OCI-LY3 (cell line): ENCODE measurements around the gene FGD6.
"Not testable (repeated sequence)": the region's sequence is repeated elsewhere in the genome, so short reads cannot be mapped to it uniquely, and the experiment has no call there.

Experiments used
- H2AFZ ChIP-seq: fragments of 200-600, 300-600 bp; shearing (Covaris generic); 2 replicates; pipeline ENCODE4 v1.6.0; 2014; ENCODE audit warnings: antibody characterized with exemption, low read depth, low read length
- H3K27ac ChIP-seq: fragments of 200-600, 300-600 bp; sonication (generic); 2 replicates; pipeline ENCODE4 v1.5.1; 2014; ENCODE audit warnings: mild to moderate bottlenecking, low read length, moderate library complexity, mixed read lengths
- H3K27me3 ChIP-seq: fragments of 200-600, 300-600 bp; sonication (generic); 2 replicates; pipeline ENCODE4 v1.6.1; 2014; ENCODE audit warnings: low read depth, low read length, mixed read lengths
- H3K36me3 ChIP-seq: fragments of 200-600, 300-600 bp; sonication (generic); replicated peaks from 2 replicates; pipeline ENCODE3; 2014; ENCODE audit warnings: low read depth, low read length, mixed read lengths
- H3K4me1 ChIP-seq: fragments of 300-600, 200-600 bp; sonication (generic); 2 replicates; pipeline ENCODE4 v1.6.1; 2014; ENCODE audit warnings: low read length, mixed read lengths
- H3K4me2 ChIP-seq: fragments of 200-600, 300-600 bp; sonication (generic); 2 replicates; pipeline ENCODE4 v1.6.1; 2014; ENCODE audit warnings: low read length, mixed read lengths
- H3K4me3 ChIP-seq: fragments of 300-600, 200-600 bp; sonication (generic); 2 replicates; pipeline ENCODE4 v1.5.1; 2014; ENCODE audit warnings: antibody characterized with exemption, mild to moderate bottlenecking, low read length, moderate library complexity
- H3K79me2 ChIP-seq: fragments of 300-600, 200-600 bp; shearing (Covaris generic); 2 replicates; pipeline ENCODE4 v1.6.1; 2014; ENCODE audit warnings: mild to moderate bottlenecking, low read length, mixed read lengths
- H3K9ac ChIP-seq: fragments of 300-600, 200-600 bp; shearing (Covaris generic); 2 replicates; pipeline ENCODE4 v1.6.0; 2014; ENCODE audit warnings: mild to moderate bottlenecking, low read length, moderate library complexity
- H3K9me3 ChIP-seq: fragments of 200-600, 300-600 bp; shearing (Covaris generic); 2 replicates; pipeline ENCODE4 v1.6.1; 2014; ENCODE audit warnings: low read length, mixed read lengths; ENCODE audit not compliant: insufficient read depth
- H4K20me1 ChIP-seq: fragments of 200-600, 300-600 bp; sonication (generic); 2 replicates; pipeline ENCODE4 v1.6.1; 2016; ENCODE audit warnings: low read length, mixed read lengths; ENCODE audit not compliant: insufficient read depth
- EZH2phosphoT487 ChIP-seq: fragments of 200-600 bp; shearing (Covaris generic); IDR thresholded peaks from 2 replicates; pipeline ENCODE4 v1.6.1; 2018; ENCODE audit warnings: antibody characterized with exemption, mixed run types, low read depth
- TF ChIP-seq, protein P1 (sequence below): fragments of 200-600, 300-600 bp; sonication (generic); IDR thresholded peaks from 2 replicates; pipeline ENCODE4 v1.5.1; 2014; ENCODE audit warnings: antibody characterized with exemption, low read length, low read depth

The FGD6 gene

DNA sequence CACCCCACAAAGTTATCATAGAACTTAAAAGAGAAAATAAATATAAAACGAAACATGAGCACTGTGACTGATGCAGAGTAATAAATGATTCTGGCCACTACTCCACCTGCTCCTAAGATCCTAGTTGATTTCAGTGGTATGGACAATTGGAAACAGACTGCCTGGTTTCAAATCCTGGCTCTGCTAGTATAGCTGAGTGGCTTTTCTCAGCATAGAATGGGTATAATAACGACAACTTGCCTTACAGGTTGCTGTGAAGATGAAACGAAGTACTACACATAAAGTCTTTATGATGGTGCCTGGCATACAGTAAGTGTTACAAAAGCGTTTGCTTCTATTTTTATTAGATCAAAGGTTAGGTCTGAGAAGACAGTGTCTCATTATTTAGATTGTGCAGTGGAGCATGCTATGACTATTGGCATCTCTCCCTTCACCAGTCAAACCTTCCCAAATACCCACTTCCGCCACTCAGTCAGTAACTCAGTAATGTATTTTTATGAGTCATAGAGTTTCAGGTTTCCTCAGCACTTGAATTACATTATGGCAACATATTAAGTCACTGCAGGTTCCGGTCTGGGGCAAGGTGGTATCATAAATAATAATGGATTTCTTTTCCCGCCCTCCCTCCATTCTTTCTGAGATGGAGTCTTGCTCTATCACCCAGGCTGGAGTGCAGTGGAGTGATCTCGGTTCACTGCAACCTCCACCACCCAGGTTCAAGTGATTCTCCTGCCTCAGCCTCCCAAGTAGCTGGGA, 114.2 kb downstream of the FGD6 start:
- Histone ChIP-seq H4K20me1 (peaks cover 29% of the 10 kb centered on the region), H3K36me3 (no peaks in the 10 kb centered on the region), H3K4me3 (peak overlapping the region; percentile 25), H3K27me3 (peaks cover 66% of the 10 kb centered on the region), H2AFZ (no peak overlapping the region), H3K4me1 (peaks cover 23% of the 10 kb centered on the region), H3K79me2 (no peaks in the 10 kb centered on the region), H3K9me3 (no peaks in the 10 kb centered on the region), H3K4me2 (peak overlapping the region; percentile 58), H3K27ac (no peak overlapping the region), H3K9ac (no peak overlapping the region)
- peak; percentile 93; the same call in 1 of the 2 replicates for TF ChIP-seq EZH2phosphoT487
- TF ChIP-seq, protein P1, sequence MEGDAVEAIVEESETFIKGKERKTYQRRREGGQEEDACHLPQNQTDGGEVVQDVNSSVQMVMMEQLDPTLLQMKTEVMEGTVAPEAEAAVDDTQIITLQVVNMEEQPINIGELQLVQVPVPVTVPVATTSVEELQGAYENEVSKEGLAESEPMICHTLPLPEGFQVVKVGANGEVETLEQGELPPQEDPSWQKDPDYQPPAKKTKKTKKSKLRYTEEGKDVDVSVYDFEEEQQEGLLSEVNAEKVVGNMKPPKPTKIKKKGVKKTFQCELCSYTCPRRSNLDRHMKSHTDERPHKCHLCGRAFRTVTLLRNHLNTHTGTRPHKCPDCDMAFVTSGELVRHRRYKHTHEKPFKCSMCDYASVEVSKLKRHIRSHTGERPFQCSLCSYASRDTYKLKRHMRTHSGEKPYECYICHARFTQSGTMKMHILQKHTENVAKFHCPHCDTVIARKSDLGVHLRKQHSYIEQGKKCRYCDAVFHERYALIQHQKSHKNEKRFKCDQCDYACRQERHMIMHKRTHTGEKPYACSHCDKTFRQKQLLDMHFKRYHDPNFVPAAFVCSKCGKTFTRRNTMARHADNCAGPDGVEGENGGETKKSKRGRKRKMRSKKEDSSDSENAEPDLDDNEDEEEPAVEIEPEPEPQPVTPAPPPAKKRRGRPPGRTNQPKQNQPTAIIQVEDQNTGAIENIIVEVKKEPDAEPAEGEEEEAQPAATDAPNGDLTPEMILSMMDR: no peak

DNA sequence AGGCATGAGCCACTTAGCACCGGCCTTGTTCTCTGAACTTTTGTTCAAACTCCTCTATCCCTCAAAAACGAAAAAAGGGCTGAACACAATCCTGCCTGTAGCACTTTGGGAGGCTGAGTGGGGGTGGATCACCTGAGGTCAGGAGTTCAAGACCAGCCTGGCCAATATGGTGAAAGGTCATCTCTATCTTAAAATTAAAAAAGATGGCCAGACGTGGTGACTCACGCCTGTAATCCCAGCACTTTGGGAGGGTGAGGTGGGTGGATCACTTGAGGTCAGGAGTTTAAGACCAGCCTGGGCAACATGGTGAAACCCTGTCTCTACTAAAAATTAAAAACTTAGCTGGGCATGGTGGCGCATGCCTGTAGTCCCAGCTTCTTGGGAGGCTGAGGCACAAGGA, 115.3 kb downstream of the FGD6 start:
- not testable (repeated sequence) for H3K79me2 ChIP-seq, H3K9ac ChIP-seq, H3K27ac ChIP-seq, H2AFZ ChIP-seq, H3K4me2 ChIP-seq, H3K4me3 ChIP-seq, H3K9me3 ChIP-seq, H3K36me3 ChIP-seq
- Histone ChIP-seq H4K20me1 (peaks cover 35% of the 10 kb centered on the region), H3K27me3 (peaks cover 64% of the 10 kb centered on the region), H3K4me1 (peaks cover 23% of the 10 kb centered on the region)

DNA sequence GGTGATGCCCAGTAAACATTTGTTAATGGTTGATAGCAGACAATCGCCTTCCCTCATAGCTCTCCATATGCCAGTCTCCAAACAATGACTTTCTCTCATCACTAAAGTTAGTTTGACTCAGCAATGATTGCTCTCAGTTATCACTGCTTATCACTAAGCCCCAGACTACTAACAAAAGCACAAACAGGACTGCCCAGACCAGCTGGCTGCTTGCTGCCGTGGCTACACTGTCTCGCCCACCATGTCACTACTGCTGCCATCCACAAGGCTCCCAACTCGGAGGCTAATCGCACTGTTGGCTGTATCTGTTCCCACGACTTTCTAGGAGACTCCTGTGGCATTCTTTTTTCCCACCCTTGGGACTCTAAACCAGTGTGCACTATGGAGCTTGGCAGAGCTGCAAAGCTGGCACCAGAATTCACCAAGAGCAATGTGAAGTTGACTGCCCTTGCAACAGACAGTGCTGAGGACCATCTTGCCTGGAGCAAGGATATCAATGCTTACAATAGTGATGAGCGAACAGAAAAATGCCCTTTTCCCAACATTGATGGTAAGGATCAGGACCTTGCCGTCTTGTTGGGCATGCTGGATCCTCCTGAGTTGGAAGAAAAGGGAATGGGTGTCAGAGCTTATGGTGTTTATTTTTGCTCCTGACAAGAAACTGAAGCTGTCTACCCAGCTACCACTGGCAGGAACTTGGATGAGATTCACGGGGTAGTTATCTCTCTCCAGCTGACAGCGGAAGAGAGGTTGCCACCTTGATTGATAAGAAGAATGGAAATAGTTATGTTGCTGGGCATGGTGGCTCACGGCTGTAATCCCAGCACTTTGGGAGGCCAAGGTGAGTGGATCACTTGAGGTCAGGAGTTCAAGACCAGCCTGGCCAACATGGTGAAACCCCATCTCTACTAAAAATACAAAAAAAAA, 116.7 kb downstream of the FGD6 start:
- no peak overlapping the region for H3K9ac ChIP-seq
- H2AFZ ChIP-seq: no peak overlapping the region
- H3K27me3 ChIP-seq: peaks cover 69% of the 10 kb centered on the region
- no peaks in the 10 kb centered on the region for H3K9me3 ChIP-seq
- no peak overlapping the region for H3K4me2 ChIP-seq
- H3K27ac ChIP-seq: no peak overlapping the region
- peaks cover 35% of the 10 kb centered on the region for H4K20me1 ChIP-seq
- H3K79me2 ChIP-seq: no peaks in the 10 kb centered on the region
- H3K4me3 ChIP-seq: no peak overlapping the region
- TF ChIP-seq, protein P1: no peak
- no peak for TF ChIP-seq EZH2phosphoT487
- H3K4me1 ChIP-seq: peaks cover 23% of the 10 kb centered on the region
- no peaks in the 10 kb centered on the region for H3K36me3 ChIP-seq

DNA sequence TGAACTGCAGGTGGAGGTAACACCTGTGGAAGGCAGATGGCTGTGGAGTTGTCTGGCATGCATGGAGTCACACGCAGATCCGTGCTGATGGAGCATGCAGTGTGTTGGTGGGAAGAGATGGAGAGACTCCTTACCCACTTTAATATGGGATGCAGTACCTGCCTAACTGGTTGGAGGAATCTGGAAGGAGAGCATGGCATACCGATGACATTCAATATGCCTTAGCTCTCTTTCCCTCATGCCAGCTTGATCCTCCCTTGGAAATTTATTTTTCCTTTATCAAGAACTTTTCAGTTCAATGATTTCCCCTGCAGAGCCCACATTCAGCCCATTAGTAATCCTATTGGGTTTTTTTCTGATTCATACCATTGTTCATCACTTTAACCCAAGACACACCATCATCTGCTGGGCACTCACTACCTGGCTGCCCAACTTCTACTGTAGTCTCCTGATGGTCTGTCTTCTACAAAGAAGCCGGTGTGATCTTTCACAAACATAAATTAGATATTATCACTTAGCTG, 117.9 kb downstream of the FGD6 start:
- Histone ChIP-seq H3K27me3 (peaks cover 70% of the 10 kb centered on the region), H3K4me1 (peaks cover 20% of the 10 kb centered on the region), H3K4me2 (no peak overlapping the region), H2AFZ (no peak overlapping the region), H3K27ac (no peak overlapping the region), H3K9ac (no peak overlapping the region), H4K20me1 (peaks cover 35% of the 10 kb centered on the region), H3K9me3 (no peaks in the 10 kb centered on the region), H3K79me2 (no peaks in the 10 kb centered on the region), H3K4me3 (no peak overlapping the region), H3K36me3 (no peaks in the 10 kb centered on the region)
- TF ChIP-seq EZH2phosphoT487: no peak
- TF ChIP-seq, protein P1: no peak
